ENCODE measurements around the gene RPUSD4.

The RPUSD4 gene

DNA sequence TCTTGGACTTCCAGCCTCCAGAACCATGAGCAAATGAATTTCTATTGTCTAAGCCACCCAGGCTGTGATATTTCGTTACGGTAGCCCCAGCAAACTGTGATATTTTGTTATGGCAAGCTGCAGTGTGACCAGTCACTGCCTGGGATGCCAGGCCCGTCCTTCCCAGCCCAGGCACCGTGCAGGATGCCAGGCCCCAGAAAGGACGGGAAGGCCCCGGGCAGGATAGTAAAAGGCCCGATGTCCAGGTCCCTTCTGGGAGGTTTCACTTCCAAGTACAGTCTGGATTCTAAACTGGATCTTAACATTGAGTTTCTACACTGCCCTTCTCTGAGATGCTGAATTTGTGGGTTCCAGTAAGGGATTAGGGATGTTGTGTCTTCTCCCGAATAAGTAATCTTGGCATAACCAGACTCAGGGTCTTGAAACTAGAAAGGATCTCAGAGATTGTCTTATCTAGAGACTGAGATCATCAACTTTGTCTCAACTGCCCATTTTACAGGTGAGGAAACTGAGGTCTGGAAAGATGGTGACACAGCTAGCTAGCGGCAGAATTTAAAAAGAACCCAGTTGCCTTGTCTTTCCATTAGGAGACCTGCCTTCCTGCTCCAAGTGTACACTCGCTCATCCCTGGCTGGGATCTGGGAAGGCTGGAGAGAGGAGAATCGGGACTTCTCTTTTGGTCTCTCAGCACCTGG is 19.9 kb downstream of the RPUSD4 start:
- in situ Hi-C loops (cut with HindIII; ENCODE audit: low pct_ligation_motif_present, low sequenced_read_pairs): loop anchor here (25.0 kb wide), 1 partner anchor 254 kb away; the partner anchor contains the start of gene VSIG10L2
- TF ChIP-seq, protein P1, sequence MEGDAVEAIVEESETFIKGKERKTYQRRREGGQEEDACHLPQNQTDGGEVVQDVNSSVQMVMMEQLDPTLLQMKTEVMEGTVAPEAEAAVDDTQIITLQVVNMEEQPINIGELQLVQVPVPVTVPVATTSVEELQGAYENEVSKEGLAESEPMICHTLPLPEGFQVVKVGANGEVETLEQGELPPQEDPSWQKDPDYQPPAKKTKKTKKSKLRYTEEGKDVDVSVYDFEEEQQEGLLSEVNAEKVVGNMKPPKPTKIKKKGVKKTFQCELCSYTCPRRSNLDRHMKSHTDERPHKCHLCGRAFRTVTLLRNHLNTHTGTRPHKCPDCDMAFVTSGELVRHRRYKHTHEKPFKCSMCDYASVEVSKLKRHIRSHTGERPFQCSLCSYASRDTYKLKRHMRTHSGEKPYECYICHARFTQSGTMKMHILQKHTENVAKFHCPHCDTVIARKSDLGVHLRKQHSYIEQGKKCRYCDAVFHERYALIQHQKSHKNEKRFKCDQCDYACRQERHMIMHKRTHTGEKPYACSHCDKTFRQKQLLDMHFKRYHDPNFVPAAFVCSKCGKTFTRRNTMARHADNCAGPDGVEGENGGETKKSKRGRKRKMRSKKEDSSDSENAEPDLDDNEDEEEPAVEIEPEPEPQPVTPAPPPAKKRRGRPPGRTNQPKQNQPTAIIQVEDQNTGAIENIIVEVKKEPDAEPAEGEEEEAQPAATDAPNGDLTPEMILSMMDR (IDR thresholded peaks at IDR 0.05; ENCODE audit: low read depth, low read length, missing control alignments): no peak
- no peak for DNase-seq
- Histone ChIP-seq H3K36me3 (replicated peaks) (peaks cover 2% of the 10 kb centered on the region), H3K27ac (no peak overlapping the region), H3K4me3 (ENCODE audit: low read depth, low read length) (no peak overlapping the region), H3K27me3 (replicated peaks) (no peaks in the 10 kb centered on the region)

DNA sequence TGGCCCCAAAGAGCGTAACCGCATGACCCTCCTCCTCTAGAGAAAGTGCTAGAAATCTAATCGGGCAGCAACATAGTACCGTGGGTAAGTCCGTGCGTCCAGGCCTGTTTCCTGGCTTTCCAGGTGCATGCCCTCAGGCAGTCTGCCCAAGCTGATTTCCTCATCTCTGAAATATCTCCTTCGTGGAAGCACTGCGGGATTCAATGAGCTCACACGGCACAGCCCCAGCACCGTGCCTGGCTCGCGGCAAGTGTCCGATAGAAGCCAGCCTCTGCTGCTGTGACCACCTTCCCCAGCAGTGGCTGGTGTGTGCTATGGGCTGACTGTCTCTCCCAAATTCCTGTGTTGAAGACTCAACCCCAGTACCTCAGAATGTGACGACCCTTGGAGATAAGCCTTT is 20.7 kb downstream of the RPUSD4 start:
- Histone ChIP-seq H3K27me3 (replicated peaks) (no peaks in the 10 kb centered on the region), H3K4me3 (ENCODE audit: low read depth, low read length) (no peak overlapping the region), H3K27ac (no peak overlapping the region), H3K36me3 (replicated peaks) (peaks cover 2% of the 10 kb centered on the region)
- TF ChIP-seq, protein P1 (IDR thresholded peaks at IDR 0.05; ENCODE audit: low read depth, low read length, missing control alignments): no peak
- DNase-seq: no peak
- in situ Hi-C loops (cut with HindIII; ENCODE audit: low pct_ligation_motif_present, low sequenced_read_pairs): loop anchor here (25.0 kb wide), 1 partner anchor 253 kb away; the partner anchor contains the start of gene VSIG10L2

DNA sequence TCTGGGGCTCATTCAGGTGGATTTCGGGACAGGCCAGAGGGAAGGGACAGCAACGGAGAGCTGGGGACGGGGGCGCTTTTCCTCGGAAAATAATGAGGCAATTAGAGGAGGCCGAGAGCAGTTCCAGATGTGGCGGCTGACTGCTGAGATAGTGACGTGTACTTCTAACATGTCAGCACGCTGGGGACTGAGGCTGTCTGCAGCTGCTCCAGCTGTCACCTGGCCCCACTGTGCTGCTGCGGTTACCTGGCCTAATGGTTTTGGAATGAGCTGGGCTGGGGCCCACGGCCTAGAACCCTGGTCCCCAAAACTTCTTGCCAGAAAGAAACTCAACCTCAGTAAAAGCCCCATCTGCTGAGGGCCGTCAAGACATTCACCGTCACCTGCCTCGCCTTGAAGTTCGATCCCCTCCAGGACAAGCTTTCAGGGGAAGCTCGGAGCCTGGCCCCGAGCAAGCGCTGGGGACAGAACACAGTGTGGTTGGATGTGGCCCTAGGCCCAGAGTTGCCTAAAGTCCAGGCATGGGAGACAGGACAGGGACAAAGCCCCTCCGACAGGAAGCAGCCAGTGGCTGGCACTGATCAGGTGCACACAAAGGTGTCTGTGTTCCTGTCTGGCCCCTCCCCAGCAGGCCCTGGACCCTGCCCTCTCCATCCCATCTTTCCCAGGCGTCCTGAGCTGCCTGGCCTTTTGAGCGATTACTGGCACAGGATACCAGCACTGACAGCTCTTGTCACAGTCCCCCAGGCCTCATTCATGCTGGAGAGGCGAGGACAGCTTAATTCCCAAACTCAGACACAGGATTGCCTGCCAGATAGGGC is 22.1 kb downstream of the RPUSD4 start:
- no peak for DNase-seq
- in situ Hi-C loops (cut with HindIII; ENCODE audit: low pct_ligation_motif_present, low sequenced_read_pairs): loop anchor here (25.0 kb wide), 1 partner anchor 252 kb away; the partner anchor contains the start of gene VSIG10L2
- no peak overlapping the region for H3K27ac ChIP-seq
- no peaks in the 10 kb centered on the region for H3K27me3 ChIP-seq (replicated peaks)
- H3K36me3 ChIP-seq (replicated peaks): peaks cover 2% of the 10 kb centered on the region
- TF ChIP-seq, protein P1 (IDR thresholded peaks at IDR 0.05; ENCODE audit: low read depth, low read length, missing control alignments): no peak
- H3K4me3 ChIP-seq (ENCODE audit: low read depth, low read length): no peak overlapping the region

DNA sequence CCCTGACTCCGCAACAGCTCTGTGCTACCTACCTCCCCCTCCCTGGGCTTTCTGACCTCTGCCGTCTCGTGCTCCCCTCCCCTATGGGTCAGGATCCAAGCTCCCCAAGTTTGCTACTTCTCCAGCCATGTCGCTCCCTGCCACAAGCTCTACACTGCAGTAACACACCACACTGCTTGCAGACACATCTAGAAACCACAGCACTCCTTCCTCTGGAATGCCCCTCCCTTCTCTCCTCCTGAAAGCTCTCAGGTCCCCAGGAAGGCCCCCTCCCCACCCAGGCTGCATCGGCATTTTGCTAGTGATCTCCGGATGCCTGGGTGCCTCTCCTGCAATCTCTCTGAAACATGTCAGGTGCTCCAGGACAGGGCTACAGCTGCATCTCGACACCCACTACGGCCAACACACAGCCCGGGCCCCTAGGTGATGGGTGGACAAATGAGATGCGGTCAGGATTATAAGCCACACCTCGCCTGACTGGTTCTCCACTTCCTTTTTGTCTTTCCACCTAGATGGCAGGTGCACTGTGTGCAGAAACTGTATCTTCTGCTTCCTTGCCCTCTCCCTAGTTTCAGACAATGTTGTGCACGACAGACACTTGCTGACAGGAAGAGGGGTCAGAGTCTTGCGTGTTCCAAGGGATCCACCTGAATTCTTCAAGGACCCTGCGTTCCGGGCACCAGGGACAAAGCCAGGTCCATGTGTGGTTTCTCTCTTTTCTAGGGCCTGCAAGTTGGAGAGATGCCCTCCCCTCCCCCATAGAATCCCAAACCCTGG is 22.9 kb downstream of the RPUSD4 start:
- TF ChIP-seq, protein P1 (IDR thresholded peaks at IDR 0.05; ENCODE audit: low read depth, low read length, missing control alignments): no peak
- DNase-seq: no peak

DNA sequence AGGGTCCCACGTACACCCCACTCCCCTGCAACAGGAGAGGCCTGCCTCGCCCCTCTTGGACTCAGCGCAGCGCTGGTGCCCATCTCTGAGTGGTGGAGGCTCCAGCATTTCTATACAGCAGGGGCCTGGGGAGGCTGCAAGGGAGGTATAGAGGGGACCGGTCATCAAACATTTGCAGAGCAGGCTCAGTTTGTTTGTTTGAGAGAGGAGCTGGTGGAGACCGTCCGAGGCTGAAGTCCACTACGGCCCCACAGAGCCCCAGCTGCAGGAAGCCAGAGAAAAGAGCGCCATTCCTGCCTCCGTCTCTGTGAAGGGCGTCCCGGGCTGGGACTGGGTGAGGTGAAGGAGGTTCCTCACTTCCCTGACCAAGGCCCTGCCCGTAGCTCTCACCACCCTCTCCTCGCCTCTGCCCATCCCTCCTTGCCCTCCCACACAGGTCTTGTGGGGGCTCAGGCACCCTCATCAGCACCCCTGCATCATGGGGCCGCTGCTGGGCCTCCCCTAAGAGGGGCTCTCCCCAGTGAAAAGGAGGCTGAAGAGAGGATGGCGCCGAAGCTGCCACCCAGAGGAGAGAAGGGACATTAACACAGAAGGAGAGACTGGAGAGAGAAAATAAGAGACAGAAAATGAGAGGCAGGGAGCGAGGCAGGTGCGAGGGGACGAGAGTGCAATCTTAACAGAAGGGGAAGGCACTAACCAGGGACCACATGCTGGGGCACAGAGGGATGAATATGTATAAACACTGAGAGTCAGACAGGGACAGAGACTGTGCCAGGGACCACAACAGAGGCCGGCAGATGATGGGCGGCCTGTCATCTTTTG is 24.5 kb downstream of the RPUSD4 start:
- in situ Hi-C loops (cut with HindIII; ENCODE audit: low pct_ligation_motif_present, low sequenced_read_pairs): loop anchor here (25.0 kb wide), 1 partner anchor 250 kb away; the partner anchor contains the start of gene VSIG10L2
- Histone ChIP-seq H3K36me3 (replicated peaks) (no peaks in the 10 kb centered on the region), H3K27me3 (replicated peaks) (no peaks in the 10 kb centered on the region), H3K4me3 (ENCODE audit: low read depth, low read length) (no peak overlapping the region), H3K27ac (no peak overlapping the region)
- no peak for DNase-seq
- TF ChIP-seq, protein P1 (IDR thresholded peaks at IDR 0.05; ENCODE audit: low read depth, low read length, missing control alignments): peak; percentile 34

More for the DNA sequence above, 22.9 kb downstream of the RPUSD4 start:
- Histone ChIP-seq H3K36me3 (replicated peaks) (peaks cover 2% of the 10 kb centered on the region), H3K27me3 (replicated peaks) (no peaks in the 10 kb centered on the region), H3K27ac (no peak overlapping the region), H3K4me3 (ENCODE audit: low read depth, low read length) (no peak overlapping the region)
- in situ Hi-C loops (cut with HindIII; ENCODE audit: low pct_ligation_motif_present, low sequenced_read_pairs): loop anchor here (25.0 kb wide), 1 partner anchor 251 kb away; the partner anchor contains the start of gene VSIG10L2
